ENCODE data around the gene LEMD2. TPM values are rescaled to one million over a fixed set of nuclear protein-coding genes. Genes with fewer than 3 reads are reported as not detected.
"Not testable (repeated sequence)": the region's sequence is repeated elsewhere in the genome, so short reads cannot be mapped to it uniquely, and the experiment has no call there.

LEMD2 gene
- total RNA-seq (10 to 100 TPM; 30.0 to 56.7 TPM), polyA plus RNA-seq (ENCODE audit: insufficient read length in 2 of 2) (10 to 100 TPM; 73.3 to 85.2 TPM)
- long read RNA-seq, donor 1, transcript LEMD2-201 (9 exons, 2,958 nt): major isoform, 9 of 21 reads
- long read RNA-seq, donor 1, partial matches to known transcripts: 9 of 21 reads
- long read RNA-seq, donor 1, other reads (novel, unspliced or antisense): 0 of 21 reads
- long read RNA-seq, donor 2, partial matches to known transcripts: 16 of 20 reads
- long read RNA-seq, donor 2, other reads (novel, unspliced or antisense): 0 of 20 reads
- long read RNA-seq, donor 3, transcript LEMD2-201 (9 exons, 2,958 nt): major isoform, 10 of 11 reads
- long read RNA-seq, donor 3, partial matches to known transcripts: 0 of 11 reads
- long read RNA-seq, donor 3, other reads (novel, unspliced or antisense): 0 of 11 reads
- long read RNA-seq, donor 4, transcript LEMD2-201 (9 exons, 2,958 nt): major isoform, 17 of 19 reads
- long read RNA-seq, donor 4, partial matches to known transcripts: 0 of 19 reads
- long read RNA-seq, donor 4, other reads (novel, unspliced or antisense): 0 of 19 reads

DNA sequence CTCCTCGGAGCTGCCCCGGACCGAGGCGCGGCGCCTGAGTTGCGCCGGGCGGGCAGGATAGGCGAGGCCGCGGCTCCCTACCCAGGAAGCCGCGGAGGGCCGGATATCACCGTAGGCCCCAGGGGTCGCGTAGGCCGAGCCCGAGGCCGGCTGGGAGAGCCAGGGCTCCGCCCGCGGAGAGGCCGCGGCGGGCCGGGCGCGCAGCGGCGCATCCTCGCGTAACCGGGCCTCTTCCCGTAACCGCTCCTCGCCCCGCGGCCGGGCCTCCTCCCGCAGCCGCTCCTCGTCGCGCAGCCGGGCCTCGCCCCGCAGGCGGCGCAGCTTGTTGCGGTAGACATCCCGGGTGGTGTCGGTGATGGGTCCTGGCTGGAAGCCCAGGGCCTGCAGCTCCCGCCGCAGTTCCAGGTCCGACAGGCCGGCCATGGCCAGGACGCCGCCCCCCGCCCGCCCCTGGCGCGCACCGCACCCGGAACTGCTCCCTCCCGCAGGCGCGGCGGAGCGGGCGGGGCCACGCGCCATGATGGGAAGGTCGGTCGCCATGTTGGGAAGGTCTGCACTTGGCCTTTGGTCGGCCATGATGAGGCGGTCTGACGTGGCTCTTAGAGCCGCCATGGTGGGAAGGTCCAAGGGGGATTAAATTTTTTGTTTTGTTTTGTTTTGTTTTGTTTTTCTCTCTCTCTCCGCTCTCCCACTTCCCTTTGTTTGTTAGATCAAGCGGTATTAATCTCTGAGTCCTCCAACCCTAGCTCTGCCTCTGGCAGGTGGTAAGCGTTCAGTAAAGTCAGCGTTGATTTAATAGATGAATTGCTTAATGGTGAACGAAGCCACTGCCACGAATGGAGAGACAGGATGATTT is at the start of gene LEMD2:
LEMD2 (minus strand) TSS at position 437 of the 856 bp plus-strand sequence; CDS start at position 423, 14 bp downstream.
- H3K27ac ChIP-seq (ENCODE audit: low read depth, low read length): peak within 1 kb of the TSS; percentile 88
- H3K9me3 ChIP-seq (ENCODE audit: control insufficient read depth, insufficient read depth, low read length): no peaks in the 10 kb centered on the region
- peak within 1 kb of the TSS; percentile 45 for H3K4me3 ChIP-seq (ENCODE audit: low read depth, low read length)
- peak; percentile 82 to 98 (median 90) for DNase-seq (ENCODE audit: low read depth in 4 of 6, low spot score in 6 of 6)
- H3K36me3 ChIP-seq (ENCODE audit: control insufficient read depth, insufficient read depth, low read length): peaks cover 14% of the 10 kb centered on the region
- WGBS (ENCODE audit: insufficient coverage): 4% methylated on average over 80 of the region's 86 CpGs
- no peaks in the 10 kb centered on the region for H3K27me3 ChIP-seq (ENCODE audit: control insufficient read depth, insufficient read depth, low read length)
- H3K4me1 ChIP-seq (ENCODE audit: control insufficient read depth, insufficient read depth, low read length): peaks cover 43% of the 10 kb centered on the region

DNA sequence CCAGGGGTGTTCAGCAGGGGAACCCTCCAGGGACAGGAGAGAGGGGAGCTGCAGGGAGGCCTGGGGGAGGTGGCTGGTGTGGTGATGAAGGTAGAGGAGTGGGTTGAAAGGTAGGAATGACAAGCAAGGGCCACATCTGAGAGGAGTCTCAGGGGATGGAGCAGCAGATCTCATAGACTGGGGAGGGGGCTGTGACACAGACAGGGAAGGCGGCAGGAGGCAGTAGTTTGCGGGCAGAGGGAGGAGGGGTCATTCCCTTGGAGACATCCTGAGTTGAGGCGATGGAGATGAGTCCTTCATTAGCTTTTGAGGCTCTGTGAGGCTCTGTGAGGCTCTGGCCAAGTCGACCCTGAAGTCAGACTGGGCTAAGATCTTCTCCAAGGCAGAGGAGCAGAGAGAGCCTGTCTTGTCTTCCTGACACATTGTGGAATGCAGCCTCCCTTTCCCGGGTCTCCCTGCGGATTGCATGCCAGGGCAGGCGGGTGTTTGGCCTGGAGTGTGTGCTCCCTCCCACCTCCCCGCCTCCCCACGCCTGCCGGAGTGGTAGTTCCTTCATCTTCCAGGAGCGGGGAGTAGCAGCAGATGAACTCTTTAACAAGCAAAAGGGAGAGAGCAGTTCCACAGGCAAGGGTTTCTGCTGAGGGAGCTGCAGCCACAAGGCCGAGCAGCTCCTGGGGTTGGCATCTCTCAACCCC is 49.2 kb upstream of the LEMD2 start:
- WGBS (ENCODE audit: insufficient coverage): 25% methylated on average over 10 of the region's 12 CpGs
- peak in 2 of 6 donors; percentile 45 to 47 for DNase-seq (ENCODE audit: low read depth in 4 of 6, low spot score in 6 of 6)
- Histone ChIP-seq H3K4me1 (ENCODE audit: control insufficient read depth, insufficient read depth, low read length) (peaks cover 25% of the 10 kb centered on the region), H3K4me3 (ENCODE audit: low read depth, low read length) (no peak overlapping the region), H3K27me3 (ENCODE audit: control insufficient read depth, insufficient read depth, low read length) (no peaks in the 10 kb centered on the region), H3K9me3 (ENCODE audit: control insufficient read depth, insufficient read depth, low read length) (no peaks in the 10 kb centered on the region), H3K36me3 (ENCODE audit: control insufficient read depth, insufficient read depth, low read length) (no peaks in the 10 kb centered on the region), H3K27ac (ENCODE audit: low read depth, low read length) (no peak overlapping the region)

DNA sequence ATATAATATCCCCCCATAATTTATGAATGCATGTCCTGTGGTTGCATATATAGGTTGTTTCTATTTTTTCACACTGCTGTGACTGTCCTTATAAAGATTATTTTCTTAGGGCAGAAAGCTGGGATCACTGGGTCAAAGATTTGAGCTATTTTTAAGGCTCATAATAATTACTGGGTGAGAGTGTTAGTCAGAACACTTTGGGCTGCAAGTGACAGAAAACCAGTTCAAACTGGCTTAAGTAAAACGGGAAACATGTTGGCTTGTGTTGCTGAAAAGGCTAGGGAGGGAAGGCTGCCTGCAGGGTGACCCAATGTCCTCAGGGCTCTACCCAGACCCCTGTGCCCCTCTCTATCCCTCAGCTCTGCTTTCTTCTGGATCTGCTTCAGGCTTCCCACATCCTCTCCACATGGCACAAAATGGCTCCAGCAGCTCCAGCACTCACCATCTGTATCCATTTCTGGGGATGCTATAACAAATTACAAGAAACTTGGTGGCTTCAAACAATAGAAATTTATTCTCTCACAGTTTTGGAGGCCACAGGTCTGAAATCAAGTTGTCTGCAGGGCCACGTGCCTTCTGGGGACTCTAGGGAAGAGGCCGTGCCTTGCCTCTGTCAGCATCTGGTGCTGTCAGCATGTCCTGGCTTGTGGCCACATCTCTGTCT is 48.0 kb upstream of the LEMD2 start:
- no peak for DNase-seq (ENCODE audit: low read depth in 4 of 6, low spot score in 6 of 6)
- WGBS (ENCODE audit: insufficient coverage): 94% methylated on average over 3 of the region's 3 CpGs
- Histone ChIP-seq H3K27me3 (ENCODE audit: control insufficient read depth, insufficient read depth, low read length) (no peaks in the 10 kb centered on the region), H3K4me1 (ENCODE audit: control insufficient read depth, insufficient read depth, low read length) (peaks cover 22% of the 10 kb centered on the region), H3K4me3 (ENCODE audit: low read depth, low read length) (no peak overlapping the region), H3K27ac (ENCODE audit: low read depth, low read length) (no peak overlapping the region), H3K36me3 (ENCODE audit: control insufficient read depth, insufficient read depth, low read length) (no peaks in the 10 kb centered on the region), H3K9me3 (ENCODE audit: control insufficient read depth, insufficient read depth, low read length) (no peaks in the 10 kb centered on the region)

DNA sequence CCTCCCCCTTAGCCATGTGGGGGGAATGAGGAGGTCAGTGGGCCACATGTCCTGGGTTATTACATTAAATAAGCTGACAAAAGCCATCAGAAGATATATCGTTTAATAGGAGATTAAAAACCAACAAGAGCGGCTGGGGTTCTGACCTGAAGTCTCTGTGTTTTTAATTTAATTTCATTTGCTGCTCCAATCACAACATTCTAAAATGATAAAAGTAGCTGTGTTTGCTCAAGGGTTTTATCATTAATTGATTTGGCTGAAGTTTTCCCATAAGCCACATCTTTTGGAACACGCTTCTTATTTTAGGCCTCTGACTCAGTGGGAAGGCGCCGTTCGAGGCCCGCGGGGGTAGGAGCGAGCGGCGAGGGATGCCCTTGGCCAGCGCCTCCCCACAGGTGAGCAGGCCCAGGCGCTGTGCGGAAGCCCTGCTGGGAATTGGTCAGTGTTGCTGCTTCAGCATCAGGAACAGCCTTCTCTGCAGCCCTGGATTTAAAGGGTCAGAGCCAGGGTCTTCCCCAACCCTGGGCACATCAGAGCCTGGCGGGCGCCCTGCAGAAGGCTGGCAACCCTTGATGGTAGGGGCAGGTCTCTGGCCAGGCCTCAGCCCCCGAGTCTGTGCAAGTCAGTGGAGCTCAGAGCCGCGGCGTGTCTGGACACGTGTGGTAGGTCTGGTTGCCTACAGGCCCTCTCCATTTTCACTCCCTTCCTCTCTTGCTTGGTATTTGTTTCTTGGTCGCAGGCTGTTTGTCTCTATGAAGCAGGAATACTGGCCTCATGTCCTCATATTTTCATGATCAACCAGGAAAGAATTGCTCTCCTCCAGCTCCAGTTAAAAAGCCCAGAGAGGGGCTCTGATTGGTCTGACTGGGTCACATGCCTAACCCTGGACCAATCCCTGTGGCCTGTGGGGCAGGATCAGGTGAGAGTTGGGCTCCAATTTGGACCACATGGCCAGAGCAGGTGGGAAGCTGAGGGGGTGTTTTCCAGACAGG is 45.8 kb upstream of the LEMD2 start:
- Histone ChIP-seq H3K4me1 (ENCODE audit: control insufficient read depth, insufficient read depth, low read length) (peaks cover 18% of the 10 kb centered on the region), H3K27ac (ENCODE audit: low read depth, low read length) (no peak overlapping the region), H3K27me3 (ENCODE audit: control insufficient read depth, insufficient read depth, low read length) (no peaks in the 10 kb centered on the region), H3K9me3 (ENCODE audit: control insufficient read depth, insufficient read depth, low read length) (no peaks in the 10 kb centered on the region), H3K36me3 (ENCODE audit: control insufficient read depth, insufficient read depth, low read length) (no peaks in the 10 kb centered on the region), H3K4me3 (ENCODE audit: low read depth, low read length) (no peak overlapping the region)
- WGBS (ENCODE audit: insufficient coverage): 93% methylated on average over 15 of the region's 22 CpGs
- no peak for DNase-seq (ENCODE audit: low read depth in 4 of 6, low spot score in 6 of 6)

DNA sequence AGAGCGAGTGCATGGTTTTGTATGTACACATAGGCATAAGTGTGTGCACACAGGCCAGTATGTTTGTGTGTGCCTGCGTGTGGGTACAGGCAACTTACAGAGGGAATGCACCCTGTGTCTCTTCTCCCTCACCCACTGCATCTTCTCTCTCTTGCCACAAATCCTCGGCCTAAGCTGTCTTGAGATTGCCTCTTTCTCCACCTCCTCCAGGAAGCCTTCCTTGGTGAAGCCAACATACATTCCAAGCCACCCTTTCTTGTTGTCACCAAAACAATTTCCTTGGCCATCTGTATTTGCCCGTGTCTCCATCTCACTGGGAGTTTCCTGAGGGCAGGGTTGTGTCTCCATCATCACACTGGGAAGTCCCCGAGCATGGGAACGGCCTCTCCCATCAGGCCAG is 44.7 kb upstream of the LEMD2 start:
- no peaks in the 10 kb centered on the region for H3K27me3 ChIP-seq (ENCODE audit: control insufficient read depth, insufficient read depth, low read length)
- whole genome bisulfite sequencing (ENCODE audit: insufficient coverage): 89% methylated on average over 5 of the region's 6 CpGs
- peaks cover 15% of the 10 kb centered on the region for H3K4me1 ChIP-seq (ENCODE audit: control insufficient read depth, insufficient read depth, low read length)
- H3K36me3 ChIP-seq (ENCODE audit: control insufficient read depth, insufficient read depth, low read length): no peaks in the 10 kb centered on the region
- H3K9me3 ChIP-seq (ENCODE audit: control insufficient read depth, insufficient read depth, low read length): no peaks in the 10 kb centered on the region
- no peak for DNase-seq (ENCODE audit: low read depth in 4 of 6, low spot score in 6 of 6)
- no peak overlapping the region for H3K4me3 ChIP-seq (ENCODE audit: low read depth, low read length)
- H3K27ac ChIP-seq (ENCODE audit: low read depth, low read length): no peak overlapping the region

DNA sequence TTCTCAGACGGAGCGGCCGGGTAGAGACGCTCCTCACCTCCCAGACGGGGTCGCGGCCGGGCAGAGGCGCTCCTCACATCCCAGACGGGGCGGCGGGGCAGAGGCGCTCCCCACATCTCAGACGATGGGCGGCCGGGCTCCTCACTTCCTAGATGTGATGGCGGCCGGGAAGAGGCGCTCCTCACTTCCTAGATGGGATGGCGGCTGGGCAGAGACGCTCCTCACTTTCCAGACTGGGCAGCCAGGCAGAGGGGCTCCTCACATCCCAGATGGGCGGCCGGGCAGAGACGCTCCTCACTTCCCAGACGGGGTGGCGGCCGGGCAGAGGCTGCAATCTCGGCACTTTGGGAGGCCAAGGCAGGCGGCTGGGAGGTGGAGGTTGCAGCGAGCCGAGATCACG is 43.9 kb upstream of the LEMD2 start:
- H3K27ac ChIP-seq (ENCODE audit: low read depth, low read length); H3K9me3 ChIP-seq (ENCODE audit: control insufficient read depth, insufficient read depth, low read length); H3K4me3 ChIP-seq (ENCODE audit: low read depth, low read length); DNase-seq (ENCODE audit: low read depth in 4 of 6, low spot score in 6 of 6); H3K27me3 ChIP-seq (ENCODE audit: control insufficient read depth, insufficient read depth, low read length); H3K36me3 ChIP-seq (ENCODE audit: control insufficient read depth, insufficient read depth, low read length): not testable (repeated sequence)
- peaks cover 17% of the 10 kb centered on the region for H3K4me1 ChIP-seq (ENCODE audit: control insufficient read depth, insufficient read depth, low read length)
- WGBS (ENCODE audit: insufficient coverage): 100% methylated on average over 4 of the region's 32 CpGs

DNA sequence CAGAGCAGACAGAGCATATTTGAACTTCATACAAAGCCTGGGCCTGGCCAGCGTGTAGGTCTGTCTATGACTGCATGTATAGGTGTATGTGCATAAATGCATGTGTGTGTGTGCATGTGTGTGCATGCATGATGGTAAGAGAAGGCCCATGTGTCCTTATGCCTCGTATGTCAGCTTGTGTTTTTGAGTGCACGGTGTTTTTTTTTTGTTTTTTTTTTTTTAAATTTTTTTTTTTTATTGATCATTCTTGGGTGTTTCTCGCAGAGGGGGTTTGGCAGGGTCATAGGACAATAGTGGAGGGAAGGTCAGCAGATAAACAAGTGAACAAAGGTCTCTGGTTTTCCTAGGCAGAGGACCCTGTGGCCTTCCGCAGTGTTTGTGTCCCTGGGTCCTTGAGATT is 42.8 kb upstream of the LEMD2 start:
- not testable (repeated sequence) for H3K9me3 ChIP-seq (ENCODE audit: control insufficient read depth, insufficient read depth, low read length); H3K27me3 ChIP-seq (ENCODE audit: control insufficient read depth, insufficient read depth, low read length); H3K27ac ChIP-seq (ENCODE audit: low read depth, low read length); H3K4me3 ChIP-seq (ENCODE audit: low read depth, low read length); H3K36me3 ChIP-seq (ENCODE audit: control insufficient read depth, insufficient read depth, low read length); DNase-seq (ENCODE audit: low read depth in 4 of 6, low spot score in 6 of 6)
- H3K4me1 ChIP-seq (ENCODE audit: control insufficient read depth, insufficient read depth, low read length): peaks cover 26% of the 10 kb centered on the region
- 100% methylated on average over 1 of the region's 5 CpGs for WGBS (ENCODE audit: insufficient coverage)

DNA sequence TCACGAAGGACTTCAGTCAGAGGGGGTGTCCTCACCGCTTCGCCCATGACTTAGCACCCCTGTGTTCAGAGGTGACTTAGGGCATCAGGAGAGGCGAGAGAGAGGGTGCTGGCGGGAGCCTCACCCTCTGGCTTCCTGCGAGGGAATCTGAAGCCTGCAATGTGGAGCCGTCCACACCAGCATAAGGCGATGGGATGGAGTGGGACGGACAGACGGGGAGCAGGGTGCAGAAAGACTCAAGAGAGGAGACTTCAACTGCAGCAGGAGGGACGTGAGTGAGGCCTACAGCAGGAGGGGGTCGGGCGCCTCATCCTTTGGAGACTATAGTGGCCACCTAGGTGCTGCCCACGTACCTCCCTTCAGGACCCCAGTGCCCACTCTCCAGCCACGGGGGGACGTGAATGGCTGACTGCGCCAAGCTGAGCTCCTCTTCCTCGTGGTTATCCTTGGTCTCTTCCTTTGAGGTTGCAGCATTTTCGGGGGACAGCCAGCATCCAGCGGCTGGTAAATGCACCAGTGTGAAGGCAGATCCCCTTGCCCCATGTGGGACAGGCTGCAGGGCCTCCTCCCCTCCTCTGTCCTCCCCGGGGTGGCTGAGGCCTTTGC is 41.8 kb upstream of the LEMD2 start:
- Histone ChIP-seq H3K27ac (ENCODE audit: low read depth, low read length) (no peak overlapping the region), H3K36me3 (ENCODE audit: control insufficient read depth, insufficient read depth, low read length) (no peaks in the 10 kb centered on the region), H3K9me3 (ENCODE audit: control insufficient read depth, insufficient read depth, low read length) (no peaks in the 10 kb centered on the region), H3K4me3 (ENCODE audit: low read depth, low read length) (no peak overlapping the region), H3K4me1 (ENCODE audit: control insufficient read depth, insufficient read depth, low read length) (peaks cover 29% of the 10 kb centered on the region), H3K27me3 (ENCODE audit: control insufficient read depth, insufficient read depth, low read length) (no peaks in the 10 kb centered on the region)
- no peak for DNase-seq (ENCODE audit: low read depth in 4 of 6, low spot score in 6 of 6)
- WGBS (ENCODE audit: insufficient coverage): 79% methylated on average over 21 of the region's 21 CpGs

Data from spinal cord (tissue), 10 donors.